Fibroblast of upper back skin (primary cell): ENCODE results near the gene IFT22.
"Not testable (repeated sequence)": the region's sequence is repeated elsewhere in the genome, so short reads cannot be mapped to it uniquely, and the experiment has no call there.

Experiments used
- DNase-seq: peaks from one replicate; pipeline ENCODE4 v3.0.0-alpha.2; 2013

IFT22 gene

DNA sequence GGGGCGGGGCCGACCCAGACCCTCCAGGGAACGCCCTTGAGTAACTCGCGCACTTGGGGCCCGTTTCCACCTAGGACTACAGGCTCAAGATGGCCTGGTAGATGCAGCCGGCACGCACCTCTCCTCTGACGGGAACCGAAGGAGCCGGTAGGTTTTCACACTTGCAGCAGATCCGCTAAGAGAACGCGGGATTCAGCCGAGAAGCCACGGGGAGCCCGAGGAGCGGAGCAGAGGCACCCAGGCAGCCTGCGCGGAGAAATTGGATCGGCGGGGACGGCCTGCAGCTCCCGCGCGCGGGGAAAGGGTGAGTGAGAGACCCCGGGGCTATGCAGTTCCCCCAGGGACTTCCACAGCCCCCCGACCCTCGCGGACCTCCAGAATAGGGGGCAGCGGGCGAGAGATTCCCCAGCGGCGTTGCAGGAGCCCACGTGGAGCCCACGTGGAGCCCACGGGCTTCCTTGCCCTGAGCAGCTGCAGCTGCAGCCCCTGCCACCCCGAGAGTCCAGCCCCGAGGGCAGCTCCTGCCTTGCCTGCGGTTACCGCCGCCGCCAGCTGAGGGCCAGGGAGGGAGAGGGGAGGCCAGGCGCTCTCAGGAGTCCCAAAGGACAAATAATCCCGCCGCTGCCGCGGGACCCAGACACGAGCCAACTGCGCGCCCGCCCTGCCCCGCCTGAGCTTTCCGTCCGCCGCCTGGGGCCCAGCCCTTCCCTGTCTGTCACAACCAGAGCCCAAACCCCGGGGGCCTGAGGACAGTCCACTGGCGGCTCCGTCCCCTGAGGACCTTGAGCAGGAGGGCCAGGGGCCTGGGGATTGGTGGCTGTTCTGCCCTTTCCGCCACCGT is 13.1 kb downstream of the IFT22 start:
- DNase-seq: peak; percentile 49

DNA sequence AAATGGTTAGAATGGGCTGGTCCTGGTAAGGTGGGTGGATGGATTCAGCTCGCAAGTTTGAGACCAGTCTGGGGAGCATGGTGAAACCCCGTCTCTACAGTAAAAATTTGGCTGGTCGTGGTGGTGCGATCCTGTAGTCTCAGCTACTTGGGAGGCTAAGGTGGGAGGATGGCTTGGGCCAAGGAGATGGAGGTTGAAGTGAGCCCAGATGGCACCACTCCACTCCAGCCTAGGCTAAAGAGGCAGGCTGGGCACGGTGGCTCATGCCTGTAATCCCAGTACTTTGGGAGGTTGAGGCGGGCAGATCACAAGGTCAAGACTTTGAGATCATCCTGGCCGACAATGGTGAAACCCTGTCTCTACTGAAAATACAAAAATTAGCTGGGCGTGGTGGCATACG is 15.3 kb downstream of the IFT22 start:
- no peak for DNase-seq

DNA sequence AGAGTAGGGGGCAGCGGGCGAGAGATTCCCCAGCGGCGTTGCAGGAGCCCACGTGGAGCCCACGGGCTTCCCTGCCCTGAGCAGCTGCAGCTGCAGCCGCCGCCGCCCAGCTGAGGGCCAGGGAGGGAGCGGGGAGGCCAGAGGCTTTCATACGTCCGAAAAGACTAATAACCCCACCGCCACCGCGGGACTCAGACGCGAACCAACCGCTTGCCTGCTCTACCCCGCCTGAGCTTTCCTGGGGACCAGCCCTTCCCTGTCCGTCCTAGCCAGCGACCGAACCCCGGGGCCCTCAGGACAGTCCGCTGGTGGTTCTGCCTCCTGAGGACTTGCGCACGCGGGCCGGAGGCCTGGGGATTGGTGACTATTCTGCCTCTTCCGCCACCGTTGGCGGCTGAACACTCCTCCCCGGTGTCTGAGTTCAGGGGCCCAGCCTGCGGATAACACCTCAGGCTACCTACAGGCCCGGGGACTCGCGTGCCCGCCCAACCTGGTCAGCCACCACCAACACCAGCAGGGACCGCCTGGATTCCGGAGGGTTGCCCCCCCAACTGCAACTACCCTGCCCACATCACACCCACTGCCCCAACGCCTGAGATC is 18.4 kb downstream of the IFT22 start:
- no peak for DNase-seq

DNA sequence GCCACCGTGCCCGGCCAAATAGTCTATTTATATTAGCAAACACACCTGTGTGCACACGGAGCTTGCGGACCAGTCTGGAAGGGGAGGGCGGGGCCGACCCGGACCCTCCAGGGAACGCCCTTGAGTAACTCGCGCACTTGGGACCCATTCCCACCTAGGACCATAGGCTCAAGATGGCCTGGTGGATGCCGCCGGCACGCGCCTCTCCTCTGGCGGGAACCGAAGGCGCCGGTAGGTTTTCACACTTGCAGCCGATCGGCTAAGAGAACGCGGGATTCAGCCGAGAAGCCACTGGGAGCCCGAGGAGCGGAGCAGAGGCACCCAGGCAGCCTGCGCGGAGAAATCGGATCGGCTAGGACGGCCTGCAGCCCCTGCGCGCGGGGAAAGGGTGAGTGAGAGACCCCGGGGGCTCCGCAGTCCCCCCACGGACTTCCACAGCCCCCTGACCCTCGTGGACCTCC is 18.9 kb downstream of the IFT22 start:
- DNase-seq: no peak

DNA sequence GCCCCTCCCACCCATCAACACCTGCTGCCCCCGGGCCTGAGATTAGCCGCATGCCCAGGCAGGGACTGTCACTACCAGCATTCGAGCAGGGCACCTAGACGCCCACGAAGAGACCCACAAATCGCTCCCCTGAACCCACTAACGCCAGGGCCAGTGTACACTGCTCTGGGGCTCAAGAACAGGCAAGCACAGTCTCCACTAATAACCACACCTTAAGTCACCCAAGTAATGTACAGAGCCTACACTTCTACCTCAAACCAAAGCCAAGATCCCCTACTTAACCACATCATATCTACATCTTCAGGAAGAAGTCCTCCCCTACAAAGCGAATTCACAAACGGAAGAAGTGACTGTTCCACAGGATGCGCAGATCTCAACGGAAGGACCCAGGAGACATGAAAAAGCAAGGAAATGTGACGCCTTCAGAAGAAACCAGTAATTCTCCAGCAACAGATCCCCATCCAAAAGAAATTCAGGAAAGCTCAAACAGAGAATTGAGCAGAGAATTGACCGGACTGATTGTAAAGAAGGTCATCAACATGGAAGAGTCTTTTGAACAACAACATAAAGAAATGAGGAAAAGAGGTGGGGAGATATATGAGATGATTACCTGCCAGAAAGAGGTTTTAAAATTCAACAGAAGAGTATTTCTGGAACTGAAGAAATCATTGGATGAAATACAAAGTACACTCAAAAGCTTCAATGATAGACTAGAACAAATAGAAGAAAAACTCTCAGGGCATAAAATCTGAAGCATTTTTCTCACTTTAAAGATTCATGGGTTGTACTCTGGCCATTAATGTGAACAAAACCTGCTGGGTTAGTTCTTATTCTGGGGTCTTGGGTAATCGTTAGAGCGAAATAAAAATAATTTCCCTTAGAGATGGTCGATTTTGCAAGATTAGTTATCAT is 20.9 kb downstream of the IFT22 start:
- no peak for DNase-seq

DNA sequence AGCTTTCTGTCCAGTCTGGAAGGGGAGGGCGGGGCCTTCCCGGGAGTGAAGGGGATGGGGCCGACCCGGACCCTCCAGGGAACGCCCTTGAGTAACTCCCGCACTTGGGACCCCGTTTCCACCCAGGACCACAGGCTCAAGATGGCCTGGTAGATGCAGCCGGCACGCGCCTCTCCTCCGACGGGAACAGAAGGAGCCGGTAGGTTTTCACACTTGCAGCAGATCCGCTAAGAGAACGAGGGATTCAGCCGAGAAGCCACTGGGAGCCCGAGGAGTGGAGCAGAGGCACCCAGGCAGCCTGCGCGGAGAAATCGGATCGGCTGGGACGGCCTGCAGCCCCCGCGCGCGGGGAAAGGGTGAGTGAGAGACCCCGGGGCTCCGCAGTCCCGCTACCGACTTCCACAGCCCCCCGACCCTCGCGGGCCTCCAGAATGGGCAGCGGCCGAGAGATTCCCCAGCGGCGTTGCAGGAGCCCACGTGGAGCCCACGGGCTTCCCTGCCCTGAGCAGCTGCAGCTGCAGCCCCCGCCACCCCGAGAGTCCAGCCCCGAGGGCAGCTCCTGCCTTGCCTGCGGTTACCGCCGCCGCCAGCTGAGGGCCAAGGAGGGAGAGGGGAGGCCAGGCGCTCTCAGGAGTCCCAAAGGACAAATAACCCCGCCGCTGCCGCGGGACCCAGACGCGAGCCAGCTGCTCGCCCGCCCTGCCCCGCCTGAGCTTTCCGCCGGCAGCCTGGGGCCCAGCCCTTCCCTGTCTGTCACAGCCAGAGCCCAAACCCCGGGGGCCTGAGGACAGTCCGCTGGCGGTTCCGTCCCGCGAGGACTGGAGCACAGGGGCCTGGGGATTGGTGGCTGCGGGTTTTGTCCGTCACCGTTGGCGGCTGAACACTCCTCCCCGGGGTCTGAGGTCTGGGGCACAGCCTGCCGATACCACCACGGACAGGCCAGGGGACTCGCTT is 21.8 kb downstream of the IFT22 start:
- no peak for DNase-seq

DNA sequence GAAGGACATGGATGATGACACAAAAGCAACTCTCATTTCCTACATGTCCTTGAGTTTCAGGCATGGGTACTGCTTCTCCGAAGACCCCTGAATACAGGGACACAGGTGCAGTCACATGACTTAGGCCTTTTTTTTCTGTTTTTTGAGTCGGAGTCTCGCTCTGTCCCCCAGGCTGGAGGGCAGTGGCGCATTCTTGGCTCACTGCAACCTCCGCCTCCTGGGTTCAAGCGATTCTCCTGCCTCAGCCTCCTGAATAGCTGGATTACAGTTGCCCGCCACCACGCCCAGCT is 26.8 kb downstream of the IFT22 start:
- DNase-seq: no peak

DNA sequence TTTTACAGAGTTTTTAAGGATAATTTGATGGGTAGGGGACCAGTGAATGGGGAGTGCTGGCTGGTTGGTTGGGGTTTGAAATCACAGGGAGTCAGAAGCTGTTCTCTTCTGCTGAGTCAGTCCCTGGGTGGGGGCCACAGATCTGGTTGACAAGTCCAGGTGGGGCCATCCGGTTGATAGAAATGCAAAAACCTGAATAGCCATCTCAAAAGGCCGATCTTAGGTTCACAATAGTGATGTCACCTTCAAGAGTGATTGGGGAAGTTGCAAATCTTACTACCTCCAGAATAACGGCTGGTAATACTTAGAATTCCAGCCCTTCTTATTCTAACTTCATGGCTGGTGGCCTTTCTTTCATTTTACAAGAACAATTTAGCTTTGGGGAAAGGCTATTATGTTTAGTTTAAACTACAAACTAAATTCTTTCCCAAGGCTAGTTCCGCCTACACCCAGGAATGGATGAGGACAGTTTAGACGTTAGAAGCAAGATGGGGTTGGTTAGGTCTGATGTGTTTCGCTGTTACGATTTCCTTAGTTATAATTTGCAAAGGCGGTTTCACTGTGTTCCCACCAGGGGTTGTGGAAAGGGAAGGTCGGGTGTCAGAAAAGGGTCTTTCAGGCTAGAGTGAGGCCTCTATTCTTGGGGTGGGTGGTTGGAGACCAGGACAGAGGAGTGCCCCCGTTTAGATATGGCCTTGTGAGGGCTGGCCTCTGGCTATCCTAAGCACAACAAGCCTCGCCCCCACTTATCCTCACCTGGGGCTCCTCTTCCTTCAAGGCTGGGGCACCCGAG is 27.4 kb downstream of the IFT22 start:
- no peak for DNase-seq

DNA sequence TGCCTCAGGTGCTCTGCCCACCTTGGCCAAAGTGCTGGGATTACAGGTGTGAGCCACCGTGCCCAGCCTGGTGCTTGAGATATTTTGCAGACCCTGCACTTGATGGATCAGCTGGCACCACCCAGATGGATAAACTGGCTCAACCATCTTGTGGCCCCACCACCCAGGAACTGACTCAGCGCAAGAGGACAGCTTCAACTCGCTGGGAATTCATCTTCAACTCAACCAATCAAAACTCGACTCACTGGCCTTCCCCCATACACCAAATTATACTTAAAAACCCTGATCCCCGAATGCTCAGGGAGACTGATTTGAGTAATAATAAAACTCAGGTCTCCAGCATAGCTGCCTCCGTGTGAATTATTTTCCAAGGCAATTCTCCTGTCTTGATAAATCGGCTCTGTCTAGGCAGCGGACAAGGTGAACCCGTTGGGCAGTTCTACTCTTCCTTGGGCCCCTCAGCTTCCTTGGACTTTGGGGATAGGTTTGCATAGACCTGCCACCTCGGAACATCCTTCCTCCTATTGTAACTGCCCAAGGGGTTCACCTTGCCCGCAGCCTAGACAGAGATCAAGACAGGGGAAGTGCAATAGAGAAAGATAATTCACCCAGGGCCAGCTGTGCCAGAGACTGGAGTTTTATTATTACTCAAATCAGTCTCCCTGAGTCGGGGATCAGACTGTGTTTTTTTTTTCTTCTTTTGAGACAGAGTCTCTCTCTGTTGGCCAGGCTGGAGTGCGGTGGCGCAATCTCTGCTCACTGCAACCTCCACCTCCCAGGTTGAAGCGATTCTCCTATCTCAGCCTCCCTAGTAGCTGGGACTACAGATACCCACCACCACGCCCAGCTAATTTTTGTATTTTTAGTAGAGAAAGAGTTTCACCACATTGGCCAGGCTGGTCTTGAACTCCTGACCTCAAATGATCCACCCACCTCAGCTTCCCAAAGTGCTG is 28.3 kb downstream of the IFT22 start:
- DNase-seq: not testable (repeated sequence)

DNA sequence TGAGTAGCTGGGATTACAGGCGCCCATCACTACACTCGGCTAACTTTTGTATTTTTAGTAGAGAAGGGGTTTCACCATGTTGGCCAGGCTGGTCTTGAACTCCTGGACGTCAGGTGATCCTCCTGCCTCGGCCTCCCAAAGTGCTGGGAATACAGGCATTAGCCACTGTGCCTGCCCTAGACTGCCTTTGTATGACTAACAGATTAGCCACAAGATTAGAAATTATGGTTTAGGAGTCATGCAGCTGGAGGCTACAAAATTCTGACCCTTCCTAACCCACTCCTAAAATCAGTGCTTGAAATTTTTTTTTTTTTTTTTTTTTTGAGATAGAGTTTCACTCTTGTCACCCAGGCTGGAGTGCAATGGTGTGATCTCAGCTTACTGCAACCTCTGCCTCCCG is 29.0 kb downstream of the IFT22 start:
- not testable (repeated sequence) for DNase-seq

DNA sequence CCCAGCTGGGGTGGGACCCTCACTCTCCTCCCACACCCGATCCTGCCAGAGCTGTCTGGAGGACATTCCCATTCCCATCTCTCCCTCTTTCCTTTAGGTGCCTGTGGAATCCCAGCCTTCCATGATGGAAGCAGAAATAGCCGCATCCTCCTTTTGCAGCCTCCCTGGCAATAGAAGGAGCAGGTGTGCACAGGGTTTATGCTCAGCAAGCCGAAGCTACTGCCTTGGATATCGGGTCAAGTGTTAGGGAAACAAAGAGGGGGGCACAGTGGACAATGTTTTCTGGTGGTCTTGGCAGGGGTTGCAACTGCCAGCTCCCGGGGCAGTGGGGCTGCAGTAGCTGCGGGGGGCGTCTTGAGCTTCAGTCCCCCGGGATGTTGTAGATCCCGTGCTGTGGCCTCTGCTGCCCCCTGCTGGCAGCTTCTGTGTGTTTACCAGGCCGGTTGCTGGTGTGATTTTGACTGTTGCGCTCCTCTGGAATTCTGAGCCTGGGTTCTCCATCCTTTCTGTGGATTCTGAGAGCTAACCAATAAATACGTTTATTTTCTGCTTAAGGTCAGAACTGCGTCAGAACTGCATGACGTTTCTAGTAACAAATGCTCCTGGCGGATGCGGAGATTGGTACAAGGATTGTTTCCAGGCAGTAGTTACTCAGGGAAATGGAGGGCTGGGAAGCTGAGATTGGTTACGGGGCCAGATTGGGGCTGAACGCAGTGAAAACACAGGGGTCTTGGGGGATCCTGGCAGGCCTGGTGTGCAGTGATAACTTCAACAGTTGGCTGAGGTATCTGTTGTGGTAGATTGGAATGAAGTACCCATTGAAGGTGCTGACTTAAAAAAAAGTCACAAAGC is 31.2 kb downstream of the IFT22 start:
- peak; percentile 18 for DNase-seq

DNA sequence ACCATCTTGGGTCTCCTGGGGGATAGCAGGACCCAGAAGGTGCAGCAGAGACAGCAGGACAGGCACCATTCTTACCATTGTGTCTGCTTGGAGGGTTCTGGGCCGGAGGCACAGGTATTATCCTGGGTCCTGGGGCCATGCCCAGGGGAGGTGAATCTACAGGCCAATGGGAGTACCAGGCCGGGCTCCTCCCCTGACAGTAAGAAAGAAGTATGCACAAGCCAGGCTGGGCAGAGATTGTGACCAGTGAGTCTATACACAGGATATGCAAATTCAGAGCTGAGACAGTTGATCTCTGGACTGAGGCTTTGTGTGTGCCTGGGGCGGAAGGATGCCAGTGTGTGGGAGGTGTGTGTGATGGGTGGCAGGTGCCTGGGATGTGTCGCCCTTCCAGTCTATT is 31.9 kb downstream of the IFT22 start:
- DNase-seq: not testable (repeated sequence)

DNA sequence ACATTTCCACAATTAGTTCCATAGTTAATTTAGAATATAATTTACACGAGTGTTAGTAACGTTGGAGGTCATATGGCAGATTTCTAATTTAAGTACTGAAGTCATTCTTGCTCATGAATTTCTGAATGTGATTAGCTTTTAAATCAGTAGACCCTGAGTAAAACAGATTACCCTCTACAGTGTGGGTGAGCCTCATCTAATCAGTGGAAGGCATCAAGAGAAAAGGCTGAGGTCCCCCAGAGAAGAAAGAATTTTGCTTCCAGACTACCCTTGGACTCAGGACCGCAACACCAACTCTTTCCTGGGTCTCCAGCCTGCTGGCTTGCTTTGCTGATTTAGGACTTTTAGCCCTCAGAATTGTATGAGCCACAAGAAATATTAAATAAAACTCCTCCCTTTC is 33.2 kb downstream of the IFT22 start:
- DNase-seq: no peak

DNA sequence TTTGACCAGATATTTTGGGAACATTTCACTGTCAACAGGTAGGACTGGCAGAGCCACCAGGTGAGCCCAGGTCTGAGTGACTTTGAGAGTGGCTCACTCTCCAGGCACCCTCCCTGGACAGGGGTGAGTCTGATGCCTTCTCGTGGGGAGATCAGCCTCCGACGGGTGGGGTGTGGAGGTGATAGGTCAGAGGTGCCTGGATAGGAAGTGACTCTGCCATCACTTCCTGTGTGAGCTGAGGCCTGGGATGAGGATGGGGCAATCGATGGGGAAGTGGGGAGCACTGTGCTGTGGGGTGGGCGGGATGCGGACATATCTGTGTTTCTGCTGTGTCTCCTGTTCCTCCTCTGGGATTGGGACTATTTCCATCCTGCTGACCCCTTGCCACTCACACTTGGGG is 34.6 kb downstream of the IFT22 start:
- DNase-seq: no peak

DNA sequence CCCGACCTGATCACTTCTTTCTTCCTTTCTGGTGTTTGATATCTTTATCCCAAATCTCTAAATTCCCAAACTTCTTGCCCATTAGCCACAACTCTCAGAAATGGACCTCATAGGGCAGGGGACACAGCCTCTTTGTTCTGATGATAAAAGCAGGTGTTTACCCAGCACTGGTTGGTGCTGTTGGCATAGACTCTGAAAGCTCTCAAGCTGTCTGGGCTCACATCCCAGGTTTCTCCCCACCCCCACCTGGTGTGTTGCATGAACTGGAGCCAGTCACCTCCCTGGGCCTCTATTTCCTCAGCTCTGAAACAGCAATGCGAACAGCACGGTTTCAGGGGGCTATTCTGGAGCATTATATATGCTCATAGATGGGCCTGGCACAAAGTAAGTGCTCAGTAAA is 35.7 kb downstream of the IFT22 start:
- DNase-seq: not testable (repeated sequence)

DNA sequence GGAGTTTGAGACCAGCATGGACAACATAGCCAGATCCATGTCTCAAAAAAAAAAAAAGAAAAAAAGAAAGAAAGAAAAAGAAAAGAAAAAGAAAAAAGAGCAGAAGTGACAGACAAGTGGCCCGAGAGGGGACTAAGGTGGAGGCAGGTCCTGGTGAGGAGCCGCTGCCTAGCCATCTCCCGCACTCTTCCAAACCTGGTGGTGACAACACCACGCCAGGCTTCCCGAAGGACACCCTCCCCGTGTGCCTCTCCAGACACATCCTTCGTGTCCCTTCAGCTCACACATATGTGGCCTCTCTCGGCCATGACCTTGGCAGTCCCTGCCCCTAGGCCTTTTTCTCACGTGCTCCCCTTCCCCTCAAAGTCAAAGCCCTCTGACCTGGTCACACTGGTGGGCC is 36.4 kb downstream of the IFT22 start:
- DNase-seq: no peak

DNA sequence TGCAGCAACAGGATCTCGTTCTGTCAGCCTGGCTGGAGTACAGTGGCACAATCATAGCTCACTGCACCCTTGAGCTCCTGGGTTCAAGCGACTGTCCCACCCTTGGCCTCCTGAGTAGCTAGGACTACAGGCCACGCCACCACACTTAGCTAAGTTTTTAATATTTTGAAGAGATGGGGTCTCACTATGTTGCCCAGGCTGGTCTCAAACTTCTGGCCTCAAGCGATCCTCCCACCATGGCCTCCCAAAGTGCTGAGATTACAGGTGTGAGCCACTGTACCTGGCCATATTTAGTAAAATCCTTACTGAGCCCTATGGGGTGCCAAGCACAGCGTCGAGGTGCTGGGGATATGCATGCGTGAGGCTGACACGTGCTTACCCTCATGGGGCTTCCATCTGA is 40.7 kb downstream of the IFT22 start:
- DNase-seq: not testable (repeated sequence)

DNA sequence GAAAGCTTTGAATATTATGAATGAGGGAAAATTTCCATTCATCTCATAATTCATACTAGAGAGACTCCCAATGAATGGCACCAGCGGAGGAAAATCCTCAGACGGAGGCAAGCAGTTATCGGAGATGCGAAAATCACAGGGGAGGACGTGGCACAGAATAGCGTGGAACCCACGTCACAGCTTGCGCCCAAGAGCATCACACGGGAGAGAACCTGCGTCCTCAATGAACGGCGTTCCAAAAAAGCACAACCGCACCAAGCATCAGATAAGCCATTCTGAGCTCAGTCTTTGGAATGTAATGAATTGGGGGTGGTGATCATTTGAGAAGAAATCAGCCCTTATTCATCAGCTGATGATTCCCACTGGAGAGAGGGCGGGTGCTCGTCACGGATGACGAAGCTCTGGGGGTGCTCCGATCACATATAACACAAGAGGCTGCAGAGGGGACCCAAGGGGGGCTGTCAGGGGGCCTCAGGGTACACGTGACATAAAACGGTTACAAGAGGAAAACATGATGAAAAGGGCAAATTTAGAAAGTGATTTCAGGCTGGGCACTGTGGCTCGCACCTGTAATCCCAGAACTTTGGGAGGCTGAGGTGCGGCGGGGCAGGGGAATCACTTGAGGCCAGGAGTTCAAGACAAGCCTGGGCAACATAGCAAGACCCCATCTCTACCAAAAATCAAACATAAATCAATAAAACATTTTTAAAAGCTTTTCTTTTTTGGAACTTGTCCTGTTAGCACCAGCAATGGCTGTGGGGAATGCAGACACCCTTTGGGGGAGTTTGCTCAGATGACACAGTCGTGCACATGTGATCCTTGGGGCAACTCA is 42.9 kb downstream of the IFT22 start:
- DNase-seq: no peak

DNA sequence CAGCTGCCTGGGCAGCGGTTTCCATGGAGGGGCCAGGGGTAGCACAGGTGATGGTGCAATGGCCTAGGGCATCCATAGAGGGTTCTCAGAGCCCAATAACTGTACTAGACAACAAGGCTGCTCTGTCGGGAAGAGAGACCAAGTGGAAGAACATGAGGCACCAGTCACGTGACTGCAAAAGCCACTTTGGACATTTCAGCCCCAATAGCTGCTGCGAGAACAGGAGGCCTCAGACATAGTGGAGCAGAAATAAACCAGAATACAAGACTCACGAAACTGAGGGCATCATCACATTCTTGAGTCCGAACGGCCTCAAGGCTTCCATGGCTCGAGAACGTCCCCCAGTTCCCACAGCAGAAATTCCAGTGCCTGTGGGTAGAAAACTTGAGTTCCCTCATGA is 44.5 kb downstream of the IFT22 start:
- no peak for DNase-seq
